ENCODE results near the gene RRAGD. TPM values are rescaled to one million over a fixed set of nuclear protein-coding genes. Genes with fewer than 3 reads are reported as not detected.

The RRAGD gene
- total and polyA plus RNA-seq, 2 of the 13 experiments (the other 11 are each of a cell fraction or from before 2014, with no cell fraction given): 0.35 to 0.53 TPM

- no peak for TF ChIP-seq USF2 (IDR thresholded peaks at IDR 0.05; ENCODE audit: low read depth, low read length)
- TF ChIP-seq USF2 (CRISPR knock-in tag; IDR thresholded peaks at IDR 0.05; ENCODE audit: borderline replicate concordance): no peak
- no peak for TF ChIP-seq MLXIP (CRISPR knock-in tag; IDR thresholded peaks at IDR 0.05; ENCODE audit: borderline replicate concordance)
- no peak for TF ChIP-seq ZNF512 (CRISPR knock-in tag; IDR thresholded peaks at IDR 0.05)
- TF ChIP-seq ESRRA (CRISPR knock-in tag; IDR thresholded peaks at IDR 0.05; ENCODE audit: low read depth): no peak
- TF ChIP-seq MED13 (CRISPR knock-in tag; IDR thresholded peaks at IDR 0.05): no peak
- TF ChIP-seq ZNF530 (CRISPR knock-in tag; IDR thresholded peaks at IDR 0.05; ENCODE audit: low read depth): no peak
- no peak for TF ChIP-seq TCF12 (IDR thresholded peaks at IDR 0.05)
- TF ChIP-seq TCF12 (CRISPR knock-in tag; IDR thresholded peaks at IDR 0.05): no peak
- no peak for TF ChIP-seq ZNF776 (CRISPR knock-in tag; IDR thresholded peaks at IDR 0.05)
- TF ChIP-seq ZBTB46 (CRISPR knock-in tag; IDR thresholded peaks at IDR 0.05; ENCODE audit: borderline replicate concordance): no peak
- no peak for TF ChIP-seq ZNF687 (CRISPR knock-in tag; IDR thresholded peaks at IDR 0.05)
- no peak for TF ChIP-seq IRF1 (CRISPR knock-in tag; IDR thresholded peaks at IDR 0.05; ENCODE audit: low read depth)
Measured at GRCh38 chr6:89330910-89331309, 81.2 kb downstream of the RRAGD start (continued).

Measured in HepG2 (cell line).